K562 treated with DMSO at 1 percent for 4 hours (cell line): Measurements from ENCODE around the gene LHCGR. TPM values are rescaled to one million over a fixed set of nuclear protein-coding genes. Genes with fewer than 3 reads are reported as not detected.

Experiments used
- total RNA-seq: library from RNA; unstranded; fragments of 300-600 nt; gene quantifications from 2 replicates; pipeline ENCODE4 v1.2.3, GENCODE V29; 2022; ENCODE audit not compliant: insufficient read depth

The LHCGR gene
- not detected in 2 replicates for total RNA-seq

DNA sequence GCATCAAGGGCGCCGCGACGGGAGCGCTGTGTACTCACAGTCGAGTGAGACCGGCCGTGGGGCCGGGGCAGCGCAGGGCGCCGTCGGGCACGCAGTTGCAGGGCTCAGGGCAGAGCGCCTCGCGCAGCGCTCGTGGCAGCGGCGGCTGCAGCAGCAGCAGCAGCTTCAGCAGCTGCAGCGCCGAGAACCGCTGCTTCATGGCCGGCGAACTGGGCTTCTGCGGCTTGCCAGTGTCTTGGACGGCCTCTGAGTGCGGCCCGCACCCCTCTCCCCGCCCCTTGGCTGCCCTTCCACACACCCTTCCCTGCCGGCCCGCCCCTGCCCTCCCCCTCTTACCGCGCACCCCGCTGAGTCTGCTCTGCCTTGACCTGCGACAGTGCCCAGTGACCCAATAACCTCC, at the start of gene LHCGR:
Gene LHCGR (minus strand): TSS at position 252 of the 400 bp plus-strand sequence. CDS start 53 bp downstream, at position 199.

Other genes starting within 250 kb of the LHCGR start
- 0.41 and 1.2 TPM in 2 replicates for gene STON1, start 225.6 kb downstream of the LHCGR start, total RNA-seq
- not detected in 2 replicates for gene GTF2A1L, start 137.9 kb downstream of the LHCGR start, total RNA-seq